Transverse colon (tissue), 4 donors: ENCODE data around the gene LIPA. TPM values are rescaled to one million over a fixed set of nuclear protein-coding genes. Genes with fewer than 3 reads are reported as not detected.

Source experiments
- DNase-seq: peaks from one replicate; pipeline ENCODE4 v3.0.0-alpha.2; 2019
- H3K27ac ChIP-seq, 4 donors: fragments of 200-600 bp; sonication (generic); 2 replicates each; pipeline ENCODE4 v1.5.1; 2016 to 2018; ENCODE audit warnings: inconsistent platforms in 4 of 4
- H3K27me3 ChIP-seq: fragments of 200-600 bp; sonication (generic); 2 replicates; pipeline ENCODE4 v1.5.1; 2017; ENCODE audit warnings: inconsistent platforms
- H3K36me3 ChIP-seq, 4 donors: fragments of 200-600 bp; sonication (generic); 2 replicates each; pipeline ENCODE4 v1.5.1; 2017 to 2019; ENCODE audit warnings: inconsistent platforms in 4 of 4
- H3K4me1 ChIP-seq, 4 donors: fragments of 200-600 bp; sonication (generic); 2 replicates each; pipeline ENCODE4 v1.5.1; 2017 to 2020; ENCODE audit warnings: inconsistent platforms in 4 of 4
- H3K4me3 ChIP-seq, 4 donors: fragments of 200-600 bp; sonication (generic); 1 replicate in 1 of 4; 2 replicates in 3 of 4; pipeline versions ENCODE4 v1.5.1 to v1.6.1; 2017 to 2019; ENCODE audit warnings: inconsistent platforms in 4 of 4
- H3K9me3 ChIP-seq, 2 donors: fragments of 200-600 bp; sonication (generic); 2 replicates each; pipeline ENCODE4 v1.5.1; 2017 to 2019; ENCODE audit warnings: inconsistent platforms in 2 of 2
- EP300 ChIP-seq: sonication (generic); formaldehyde crosslinking; IDR thresholded peaks from one replicate; pipeline ENCODE4 v1.6.1; 2017; ENCODE audit warnings: antibody characterized with exemption, low read depth
- POLR2A ChIP-seq: fragments of 450-650 bp; IDR thresholded peaks from one replicate; pipeline ENCODE4 v1.6.1; 2016; ENCODE audit warnings: antibody characterized with exemption, mild to moderate bottlenecking, moderate library complexity
- POLR2AphosphoS5 ChIP-seq, 3 donors: sonication (generic); formaldehyde crosslinking; IDR thresholded peaks; one replicate each; pipeline ENCODE4 v1.6.1; 2016; ENCODE audit warnings: antibody characterized with exemption in 3 of 3
- WGBS, 2 donors: methylation state at CpG; one replicate each; pipeline ENCODE4 v1.1.5; 2018; ENCODE audit warnings: low coverage in 1 of 2; 5-methylcytosine and 5-hydroxymethylcytosine counted together
- in situ Hi-C, 4 donors: fragments of 200-750 bp; cut with MboI; loops; one replicate each; pipeline versions ENCODE4 v1.15.0 to v1.15.1; 2017; ENCODE audit warnings: low sequenced_read_pairs in 3 of 4, low pct_ligation_motif_present in 1 of 4, low pct_unique_long_range_greater_than_20kb in 1 of 4
- intact Hi-C: fragments of 100-400 bp; cut with DNase I; formaldehyde crosslinking; loops from one replicate; pipeline ENCODE4 v1.15.1; 2023; ENCODE audit warnings: low total_unique reads
- total RNA-seq, 4 donors: library from RNA; depleted of rRNA; stranded (reverse); fragments of >200 nt; gene quantifications; one replicate each; pipeline ENCODE4 v1.1.0, GENCODE V29; 2016
- TF ChIP-seq, protein P1 (sequence below), 5 experiments: fragments of 200-600 bp in 3 of 5; fragments of 450-650 bp in 2 of 5; sonication (generic) in 3 of 5; IDR thresholded peaks; 1 replicate in 2 of 5; 2 replicates in 3 of 5; pipeline ENCODE4 v1.5.1; 2016 to 2017; ENCODE audit warnings: antibody characterized with exemption in 5 of 5, inconsistent platforms in 3 of 5, mild to moderate bottlenecking in 2 of 5, moderate library complexity in 1 of 5

The LIPA gene
- total RNA-seq, 4 donors from 2014 or later, result 3.6 to 23.8 (median 12.1) TPM

DNA sequence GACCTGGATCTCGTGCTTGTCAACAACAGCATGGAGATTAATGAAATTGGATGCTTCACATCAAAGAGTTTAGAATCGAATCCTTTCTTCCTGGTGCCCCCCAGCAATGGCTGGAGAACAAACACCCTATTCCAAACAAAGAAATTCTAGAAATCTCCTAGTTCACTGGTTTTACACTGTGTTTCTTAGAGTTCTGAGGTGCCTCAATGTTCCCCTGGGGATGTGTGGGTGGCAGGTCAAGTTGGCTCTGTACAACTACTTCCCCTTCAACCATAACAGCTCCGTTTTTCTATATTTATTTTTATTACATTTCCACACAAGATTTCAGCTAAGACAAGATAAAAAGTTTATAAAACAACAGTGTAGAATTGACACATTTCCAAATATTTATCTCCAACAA lies 66.9 kb downstream of the LIPA start:
- WGBS, 2 donors, result 63 to 72% methylated on average over 3 of the region's 3 CpGs
- no peaks in the 10 kb centered on the region for H3K27me3 ChIP-seq
- TF ChIP-seq POLR2A, result no peak
- no peak for TF ChIP-seq POLR2AphosphoS5 (IDR thresholded peaks at IDR 0.05)
- TF ChIP-seq, protein P1, sequence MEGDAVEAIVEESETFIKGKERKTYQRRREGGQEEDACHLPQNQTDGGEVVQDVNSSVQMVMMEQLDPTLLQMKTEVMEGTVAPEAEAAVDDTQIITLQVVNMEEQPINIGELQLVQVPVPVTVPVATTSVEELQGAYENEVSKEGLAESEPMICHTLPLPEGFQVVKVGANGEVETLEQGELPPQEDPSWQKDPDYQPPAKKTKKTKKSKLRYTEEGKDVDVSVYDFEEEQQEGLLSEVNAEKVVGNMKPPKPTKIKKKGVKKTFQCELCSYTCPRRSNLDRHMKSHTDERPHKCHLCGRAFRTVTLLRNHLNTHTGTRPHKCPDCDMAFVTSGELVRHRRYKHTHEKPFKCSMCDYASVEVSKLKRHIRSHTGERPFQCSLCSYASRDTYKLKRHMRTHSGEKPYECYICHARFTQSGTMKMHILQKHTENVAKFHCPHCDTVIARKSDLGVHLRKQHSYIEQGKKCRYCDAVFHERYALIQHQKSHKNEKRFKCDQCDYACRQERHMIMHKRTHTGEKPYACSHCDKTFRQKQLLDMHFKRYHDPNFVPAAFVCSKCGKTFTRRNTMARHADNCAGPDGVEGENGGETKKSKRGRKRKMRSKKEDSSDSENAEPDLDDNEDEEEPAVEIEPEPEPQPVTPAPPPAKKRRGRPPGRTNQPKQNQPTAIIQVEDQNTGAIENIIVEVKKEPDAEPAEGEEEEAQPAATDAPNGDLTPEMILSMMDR (IDR thresholded peaks at IDR 0.05), result no peak
- no peak for TF ChIP-seq EP300
- H3K36me3 ChIP-seq, result no peaks in the 10 kb centered on the region
- H3K4me1 ChIP-seq, result no peaks in the 10 kb centered on the region
- intact Hi-C loops, result no loop called here
- H3K9me3 ChIP-seq, result no peaks in the 10 kb centered on the region
- no peak overlapping the region for H3K4me3 ChIP-seq
- DNase-seq, result no peak
- in situ Hi-C loops, result no loop called here
- H3K27ac ChIP-seq, result no peak overlapping the region

DNA sequence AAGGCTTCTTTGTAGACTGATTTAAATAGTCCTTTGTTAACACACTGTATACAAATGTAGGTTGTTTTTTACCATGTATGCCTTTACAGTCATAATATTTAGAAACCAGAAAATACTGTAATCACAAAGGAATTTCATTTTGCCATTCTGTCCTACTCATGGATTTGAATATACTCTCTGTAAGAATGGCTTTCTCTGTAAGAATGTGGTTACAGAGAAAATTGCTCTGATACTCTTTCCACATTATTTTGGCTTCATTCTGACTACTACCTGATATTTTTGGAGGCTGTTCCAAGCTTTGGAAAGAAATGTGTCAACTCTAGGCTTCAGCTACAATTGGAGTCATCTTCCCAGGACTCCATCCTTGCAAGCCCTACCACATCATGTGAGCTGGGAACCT lies 68.0 kb downstream of the LIPA start:
- intact Hi-C loops, result no loop called here
- H3K9me3 ChIP-seq, result no peaks in the 10 kb centered on the region
- no peak for DNase-seq
- no peaks in the 10 kb centered on the region for H3K27me3 ChIP-seq
- no peaks in the 10 kb centered on the region for H3K4me1 ChIP-seq
- no peaks in the 10 kb centered on the region for H3K36me3 ChIP-seq
- TF ChIP-seq EP300, result no peak
- no peak for TF ChIP-seq POLR2AphosphoS5 (IDR thresholded peaks at IDR 0.05)
- TF ChIP-seq, protein P1 (IDR thresholded peaks at IDR 0.05), result no peak
- TF ChIP-seq POLR2A, result no peak
- in situ Hi-C loops, result no loop called here
- H3K27ac ChIP-seq, result no peak overlapping the region
- H3K4me3 ChIP-seq, result no peak overlapping the region

DNA sequence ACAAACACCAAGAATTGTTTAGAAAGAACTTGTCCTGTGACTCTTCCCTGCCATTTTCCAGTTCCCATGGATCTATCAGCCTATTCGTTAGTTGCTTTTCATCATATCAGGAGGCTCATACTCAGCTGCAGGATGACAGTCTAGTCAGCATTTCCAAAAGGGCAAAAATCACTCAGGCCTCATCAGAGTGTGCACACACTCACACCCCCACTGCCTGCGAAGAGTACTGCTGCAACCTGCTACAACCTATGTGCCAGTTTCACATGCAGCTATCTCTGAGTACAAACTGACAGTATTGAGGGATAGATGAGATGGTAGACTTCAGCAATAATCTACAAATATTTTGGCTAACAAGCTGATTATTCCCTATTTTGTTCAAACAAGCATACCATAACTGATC lies 68.7 kb downstream of the LIPA start:
- in situ Hi-C loops, result no loop called here
- TF ChIP-seq POLR2A, result no peak
- no peak for TF ChIP-seq POLR2AphosphoS5 (IDR thresholded peaks at IDR 0.05)
- TF ChIP-seq, protein P1 (IDR thresholded peaks at IDR 0.05), result no peak
- no peak for TF ChIP-seq EP300
- no peak for DNase-seq
- H3K36me3 ChIP-seq, result no peaks in the 10 kb centered on the region
- no peak overlapping the region for H3K27ac ChIP-seq
- H3K9me3 ChIP-seq, result no peaks in the 10 kb centered on the region
- H3K27me3 ChIP-seq, result no peaks in the 10 kb centered on the region
- H3K4me1 ChIP-seq, result no peaks in the 10 kb centered on the region
- WGBS, 2 donors, result 72 to 86% methylated on average over 1 to 2 of the region's 2 CpGs
- intact Hi-C loops, result no loop called here
- no peak overlapping the region for H3K4me3 ChIP-seq

DNA sequence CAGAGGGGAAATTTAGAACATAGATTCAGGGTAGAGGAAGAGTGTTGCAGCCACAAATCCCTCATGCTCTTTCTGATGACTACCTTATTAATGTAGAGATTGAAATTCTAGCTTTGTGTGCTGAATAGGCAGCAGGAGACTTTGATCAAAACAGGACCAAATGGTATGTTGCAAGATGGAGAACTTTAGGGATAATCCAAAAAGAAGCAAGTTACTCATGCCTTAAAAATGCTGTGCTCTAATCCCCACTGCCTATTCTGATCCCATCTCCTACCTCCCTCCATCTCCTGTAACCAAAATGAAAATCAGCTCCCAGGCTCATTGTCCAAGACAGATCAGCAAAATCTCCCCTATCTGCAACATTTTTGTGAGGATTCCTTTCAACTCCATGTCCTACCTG lies 75.8 kb downstream of the LIPA start:
- Histone ChIP-seq H3K4me1 (no peaks in the 10 kb centered on the region), H3K4me3 (no peak overlapping the region), H3K9me3 (no peaks in the 10 kb centered on the region), H3K27ac (no peak overlapping the region), H3K27me3 (peaks cover 3% of the 10 kb centered on the region), H3K36me3 (no peaks in the 10 kb centered on the region)
- intact Hi-C loops, result no loop called here
- DNase-seq, result no peak
- TF ChIP-seq EP300 (no peak), POLR2AphosphoS5 (IDR thresholded peaks at IDR 0.05) (no peak)
- in situ Hi-C loops, result no loop called here

DNA sequence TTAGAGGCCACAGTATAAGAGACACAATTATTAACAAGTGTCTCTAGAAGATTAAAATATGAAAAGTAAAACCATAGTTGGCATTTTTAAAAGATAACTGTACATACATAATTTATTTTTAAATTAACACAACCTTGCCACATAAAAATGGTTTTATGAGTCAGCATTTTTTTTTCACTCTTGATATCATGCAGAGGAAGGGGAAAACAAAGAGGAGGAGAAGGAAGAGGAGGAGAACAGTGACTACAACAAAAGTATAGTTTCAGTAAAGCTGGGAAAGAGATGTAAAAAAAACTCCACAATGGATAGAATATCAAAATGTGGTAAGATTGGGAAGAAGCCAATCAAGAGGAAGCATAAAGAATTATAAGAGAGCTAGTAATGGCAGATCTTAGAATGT lies 78.5 kb downstream of the LIPA start:
- Histone ChIP-seq H3K4me3 (no peak overlapping the region), H3K36me3 (no peaks in the 10 kb centered on the region), H3K4me1 (no peaks in the 10 kb centered on the region), H3K9me3 (no peaks in the 10 kb centered on the region), H3K27me3 (peaks cover 3% of the 10 kb centered on the region), H3K27ac (no peak overlapping the region)
- DNase-seq, result no peak
- in situ Hi-C loops (no loop called here), intact Hi-C loops (no loop called here)
- TF ChIP-seq POLR2A, result no peak
